Small intestine (tissue), 7 donors: Measurements from ENCODE around the gene SCARF2. TPM values are rescaled to one million over a fixed set of nuclear protein-coding genes. Genes with fewer than 3 reads are reported as not detected.

ENCODE experiments used
- DNase-seq, 2 donors: peaks; one replicate each; pipeline versions ENCODE4 v3.0.0 to v3.0.0-alpha.2; 2013
- FAIRE-seq: peaks from 2 replicates; lab custom pipeline; 2012; peaks lifted over from hg19 to GRCh38; lab: Jason Lieb, UNC
- H3K27ac ChIP-seq, 3 donors: one replicate each; pipeline ENCODE4 v1.5.1; 2013; ENCODE audit warnings: low read length in 2 of 3, mild to moderate bottlenecking in 2 of 3, control low read depth in 1 of 3, inconsistent platforms in 1 of 3, low read depth in 1 of 3, moderate library complexity in 1 of 3
- H3K27me3 ChIP-seq, 3 donors: one replicate each; pipeline ENCODE4 v1.6.1; 2013; ENCODE audit warnings: low read length in 3 of 3, inconsistent platforms in 1 of 3; ENCODE audit not compliant: control insufficient read depth in 3 of 3, insufficient read depth in 3 of 3
- H3K36me3 ChIP-seq, 3 donors: one replicate each; pipeline ENCODE4 v1.6.1; 2013; ENCODE audit warnings: low read length in 3 of 3, inconsistent platforms in 1 of 3, low read depth in 1 of 3, mild to moderate bottlenecking in 1 of 3, moderate library complexity in 1 of 3; ENCODE audit not compliant: control insufficient read depth in 3 of 3, insufficient read depth in 2 of 3
- H3K4me1 ChIP-seq, 3 donors: one replicate each; pipeline ENCODE4 v1.6.1; 2013; ENCODE audit warnings: low read length in 2 of 3, inconsistent platforms in 1 of 3, low read depth in 1 of 3, mild to moderate bottlenecking in 1 of 3, moderate library complexity in 1 of 3; ENCODE audit not compliant: control insufficient read depth in 3 of 3, insufficient read depth in 2 of 3
- H3K4me3 ChIP-seq, 3 donors: one replicate each; pipeline ENCODE4 v1.5.1; 2013; ENCODE audit warnings: low read length in 3 of 3, control low read depth in 1 of 3, inconsistent platforms in 1 of 3, low read depth in 1 of 3, mild to moderate bottlenecking in 1 of 3, moderate library complexity in 1 of 3
- H3K9me3 ChIP-seq, 2 donors: one replicate each; pipeline ENCODE4 v1.6.1; 2013; ENCODE audit warnings: low read depth in 1 of 2, low read length in 1 of 2; ENCODE audit not compliant: control insufficient read depth in 2 of 2, insufficient read depth in 1 of 2
- WGBS, 3 donors: extraction: QIAGEN DNeasy Blood & Tissue Kit; methylation state at CpG; one replicate each; pipeline ENCODE4 v1.1.7; 2013; 5-methylcytosine and 5-hydroxymethylcytosine counted together
- polyA plus RNA-seq, 4 donors: library from polyadenylated mRNA; stranded (reverse) in 3 of 4; unstranded in 1 of 4; fragments of 200-250 nt in 3 of 4; fragments of 120-200 nt in 1 of 4; gene quantifications; one replicate each; pipeline versions ENCODE4 v1.2.1 to v1.2.3, GENCODE V29; 2013
- donor health status: healthy with polysubstance abuse.
- donor health status: control.
- donor health status: control.
- donor health status: Bipolar disorder and iron deficiency.
- donor health status: healthy.

The SCARF2 gene
- polyA plus RNA-seq, 4 donors: 0.22 to 3.1 (median 1.5) TPM

GRCh38 chr22:20408891-20409290, 28.7 kb downstream of the SCARF2 start:
- DNase-seq (no peak), FAIRE-seq (no peak)
- no peaks in the 10 kb centered on the region for H3K4me1 ChIP-seq
- no peak overlapping the region for H3K27ac ChIP-seq
- H3K9me3 ChIP-seq: no peaks in the 10 kb centered on the region
- H3K4me3 ChIP-seq: no peak overlapping the region
- H3K36me3 ChIP-seq: peaks cover 0 to 37% (median 11%) of the 10 kb centered on the region in 3 donors
- peaks cover 0 to 2% (median 0%) of the 10 kb centered on the region in 3 donors for H3K27me3 ChIP-seq
- WGBS, 3 donors: 91 to 95% (median 94%) methylated on average over 4 of the region's 4 CpGs

GRCh38 chr22:20407829-20408228, 29.8 kb downstream of the SCARF2 start:
- Histone ChIP-seq H3K4me3 (no peak overlapping the region), H3K36me3 (peaks cover 0 to 48% (median 11%) of the 10 kb centered on the region in 3 donors), H3K9me3 (no peaks in the 10 kb centered on the region), H3K4me1 (no peaks in the 10 kb centered on the region), H3K27me3 (peaks cover 0 to under 1% (median 0%) of the 10 kb centered on the region in 3 donors), H3K27ac (no peak overlapping the region)
- FAIRE-seq: no peak
- DNase-seq: no peak
- WGBS, 3 donors: 77 to 96% (median 83%) methylated on average over 3 of the region's 3 CpGs

- H3K27ac ChIP-seq: no peak overlapping the region
- H3K27me3 ChIP-seq: no peaks in the 10 kb centered on the region
- no peaks in the 10 kb centered on the region for H3K4me1 ChIP-seq
- no peaks in the 10 kb centered on the region for H3K9me3 ChIP-seq
- FAIRE-seq (no peak), DNase-seq (no peak)
- H3K4me3 ChIP-seq: no peak overlapping the region
- WGBS, 3 donors: 92 to 94% (median 93%) methylated on average over 13 of the region's 13 CpGs
- peaks cover 0 to 52% (median 11%) of the 10 kb centered on the region in 3 donors for H3K36me3 ChIP-seq
These were observed 30.8 kb downstream of the SCARF2 start for GRCh38 chr22:20406686-20407408.

- H3K27me3 ChIP-seq: no peaks in the 10 kb centered on the region
- FAIRE-seq (no peak), DNase-seq (no peak)
- 95 to 98% (median 97%) methylated on average over 62 of the region's 62 CpGs for WGBS, 3 donors
- H3K9me3 ChIP-seq: no peaks in the 10 kb centered on the region
- H3K4me3 ChIP-seq: no peak overlapping the region
- H3K4me1 ChIP-seq: no peaks in the 10 kb centered on the region
- H3K36me3 ChIP-seq: peaks cover 0 to 59% (median 11%) of the 10 kb centered on the region in 3 donors
- H3K27ac ChIP-seq: no peak overlapping the region
These were observed 31.5 kb downstream of the SCARF2 start for GRCh38 chr22:20405931-20406685.

GRCh38 chr22:20405291-20405930, 32.2 kb downstream of the SCARF2 start:
- WGBS, 3 donors: 97% methylated on average over 43 to 45 of the region's 45 CpGs
- H3K4me1 ChIP-seq: no peaks in the 10 kb centered on the region
- H3K36me3 ChIP-seq: peaks cover 0 to 66% (median 11%) of the 10 kb centered on the region in 3 donors
- H3K27me3 ChIP-seq: no peaks in the 10 kb centered on the region
- no peak for FAIRE-seq
- H3K9me3 ChIP-seq: no peaks in the 10 kb centered on the region
- no peak overlapping the region for H3K27ac ChIP-seq
- DNase-seq: no peak
- no peak overlapping the region for H3K4me3 ChIP-seq

- Histone ChIP-seq H3K27ac (no peak overlapping the region), H3K4me1 (no peaks in the 10 kb centered on the region), H3K9me3 (no peaks in the 10 kb centered on the region), H3K27me3 (no peaks in the 10 kb centered on the region), H3K36me3 (peaks cover 0 to 69% (median 11%) of the 10 kb centered on the region in 3 donors), H3K4me3 (no peak overlapping the region)
- FAIRE-seq (no peak), DNase-seq (no peak)
- 95 to 96% (median 95%) methylated on average over 18 of the region's 18 CpGs for WGBS, 3 donors
These were observed 32.7 kb downstream of the SCARF2 start for GRCh38 chr22:20404881-20405280.

- 91 to 97% (median 92%) methylated on average over 6 of the region's 6 CpGs for WGBS, 3 donors
- FAIRE-seq: no peak
- no peak for DNase-seq
These were observed 33.9 kb downstream of the SCARF2 start for GRCh38 chr22:20403779-20404140.

More at GRCh38 chr22:20403779-20404140, 33.9 kb downstream of the SCARF2 start:
- Histone ChIP-seq H3K36me3 (peaks cover 0 to 69% (median 11%) of the 10 kb centered on the region in 3 donors), H3K9me3 (no peaks in the 10 kb centered on the region), H3K27me3 (no peaks in the 10 kb centered on the region), H3K4me1 (no peaks in the 10 kb centered on the region), H3K27ac (no peak overlapping the region), H3K4me3 (no peak overlapping the region)
